HG03064 (cell line): ENCODE data around the gene HUNK.

Experiments used
- ATAC-seq: cut with Tn5 transposase; IDR thresholded peaks from one replicate; pipeline ENCODE4 v1.9.1; 2021; ENCODE audit warnings: low read depth; ENCODE audit not compliant: unreplicated experiment

HUNK gene

DNA sequence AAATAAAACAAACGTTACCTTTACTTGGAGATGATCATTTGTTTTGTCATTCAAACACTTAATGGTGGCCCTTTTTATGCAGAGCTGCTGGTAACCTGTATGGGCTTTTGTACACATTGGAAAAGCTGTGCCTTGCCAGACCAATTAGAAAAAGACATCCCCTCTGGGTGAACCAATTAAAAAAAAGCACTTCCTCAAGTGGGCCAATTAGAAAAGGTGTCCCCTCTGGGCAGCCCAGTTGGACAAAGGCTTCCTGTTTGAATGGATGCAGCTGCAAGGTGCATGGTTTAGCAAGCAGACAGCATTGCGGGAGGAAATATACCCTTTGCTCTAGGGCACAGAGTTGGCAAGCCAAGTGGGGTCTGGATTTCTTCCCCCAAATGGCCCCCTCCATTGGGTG is 21.6 kb downstream of the HUNK start:
- no peak for ATAC-seq

DNA sequence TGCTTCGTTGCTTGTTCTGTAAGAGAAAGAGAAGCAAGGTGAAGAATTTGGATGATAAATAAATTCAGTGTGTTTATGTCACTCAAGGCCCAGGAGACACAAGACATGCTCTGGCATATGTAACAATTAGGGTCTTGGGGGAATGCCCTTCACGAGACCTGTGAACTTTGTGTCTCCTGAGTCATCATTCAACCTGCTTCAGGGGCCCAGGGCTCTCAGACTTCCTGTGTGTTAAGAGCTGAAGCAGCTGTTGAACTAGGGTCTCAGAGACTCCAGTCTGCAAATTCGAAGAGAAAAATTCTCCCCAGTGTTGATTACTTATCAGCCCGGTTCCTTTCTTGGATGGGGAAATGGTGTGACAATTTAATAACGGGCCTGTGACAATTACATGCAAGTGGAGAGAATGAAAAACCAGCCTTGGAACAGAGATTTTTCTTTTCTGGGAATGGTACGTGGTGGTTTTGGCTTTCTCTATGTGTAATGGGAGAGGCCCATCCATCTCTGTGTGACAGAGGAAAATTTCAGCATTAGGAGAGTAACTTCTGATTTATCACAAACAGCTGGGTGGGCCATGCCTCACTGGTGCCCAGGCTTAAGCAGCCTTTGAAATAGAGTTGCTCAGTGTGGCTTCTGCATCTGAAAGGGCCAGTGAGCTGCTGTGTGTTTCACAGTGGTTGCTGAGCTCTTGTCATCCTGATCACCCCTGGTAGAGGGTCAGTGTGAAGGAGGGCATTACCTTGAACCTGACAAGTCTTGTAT is 22.4 kb downstream of the HUNK start:
- no peak for ATAC-seq

- ATAC-seq, result no peak
Observed at GRCh38 chr21:31896019-31896418, 23.2 kb downstream of the HUNK start.

- ATAC-seq, result no peak
Observed at GRCh38 chr21:31897311-31897710, 24.5 kb downstream of the HUNK start.

- ATAC-seq, result no peak
Observed at GRCh38 chr21:31898933-31899630, 26.3 kb downstream of the HUNK start.

DNA sequence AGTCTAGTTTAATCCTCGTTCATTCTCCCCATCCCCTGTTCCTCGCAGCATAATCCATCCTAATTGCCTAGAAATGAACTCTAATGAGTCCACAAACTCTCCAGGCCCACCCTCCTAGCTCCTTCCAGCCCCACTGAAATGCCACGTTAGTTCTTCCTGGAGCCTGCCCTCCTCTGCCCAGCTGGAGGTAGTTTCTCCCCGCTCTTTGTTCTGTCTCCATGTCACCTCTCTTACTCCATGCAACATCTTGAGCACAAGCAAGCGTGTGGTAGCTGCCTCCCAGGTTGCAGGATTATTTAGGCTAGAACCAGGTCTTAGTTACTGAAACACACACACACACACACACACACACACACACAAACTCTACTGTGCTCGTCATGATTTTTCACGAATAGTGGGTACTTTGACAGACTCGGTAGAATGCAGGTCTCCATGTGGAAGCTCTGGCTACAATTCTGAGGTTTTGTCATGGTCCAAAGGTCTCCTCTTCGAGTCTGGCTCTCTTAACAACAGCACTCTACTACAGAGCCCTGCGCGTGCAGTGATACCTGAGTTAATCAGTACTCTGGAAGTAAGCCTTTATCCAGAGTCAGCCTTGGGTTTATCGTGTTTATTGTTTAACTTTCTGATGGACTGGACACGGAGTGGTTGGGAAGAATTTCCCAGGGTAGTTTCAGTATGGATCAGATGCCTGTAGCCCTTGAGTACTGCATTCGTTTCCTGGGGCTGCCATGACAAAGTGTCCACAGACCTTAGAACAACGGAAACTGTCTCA is 27.5 kb downstream of the HUNK start:
- ATAC-seq, result no peak

DNA sequence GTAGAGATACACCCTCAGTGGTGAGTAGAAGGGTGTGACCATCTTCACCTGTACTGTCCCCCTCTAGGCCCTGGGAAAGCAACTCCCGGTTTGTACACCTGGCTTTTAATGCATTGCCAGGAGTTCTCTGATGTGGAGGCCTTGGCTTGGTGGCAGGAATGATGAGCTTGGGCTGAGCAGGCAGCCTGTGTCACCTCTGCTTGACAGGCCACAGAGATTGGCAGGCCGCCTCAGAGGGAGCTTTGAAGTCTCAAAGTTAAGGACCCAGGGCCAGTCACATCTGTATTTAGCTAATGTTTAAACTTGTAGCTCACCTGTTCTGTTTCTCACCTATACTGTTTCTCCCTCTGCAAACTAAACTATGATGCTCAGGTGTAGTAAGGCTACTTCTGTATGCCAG is 28.5 kb downstream of the HUNK start:
- no peak for ATAC-seq

DNA sequence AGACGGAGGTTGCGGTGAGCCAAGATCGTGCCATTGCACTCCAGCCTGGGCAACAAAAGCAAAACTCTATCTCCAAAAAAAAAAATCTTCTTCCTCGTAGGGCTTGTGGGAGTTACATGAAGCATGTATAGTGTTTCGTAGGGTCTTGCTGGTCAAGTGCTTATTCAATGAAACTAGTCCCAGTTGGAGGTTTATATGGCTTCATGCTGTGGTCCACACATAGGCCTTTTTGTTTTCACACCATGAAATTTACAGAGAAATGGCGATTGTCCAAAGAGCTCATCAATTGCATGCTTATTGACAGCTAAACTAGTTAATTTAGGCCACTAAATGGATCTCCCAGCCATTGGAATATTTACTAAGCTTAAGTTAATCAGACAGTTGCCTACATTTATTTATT is 29.6 kb downstream of the HUNK start:
- ATAC-seq, result no peak

- ATAC-seq, result no peak
Observed at GRCh38 chr21:31903896-31904295, 31.1 kb downstream of the HUNK start.

DNA sequence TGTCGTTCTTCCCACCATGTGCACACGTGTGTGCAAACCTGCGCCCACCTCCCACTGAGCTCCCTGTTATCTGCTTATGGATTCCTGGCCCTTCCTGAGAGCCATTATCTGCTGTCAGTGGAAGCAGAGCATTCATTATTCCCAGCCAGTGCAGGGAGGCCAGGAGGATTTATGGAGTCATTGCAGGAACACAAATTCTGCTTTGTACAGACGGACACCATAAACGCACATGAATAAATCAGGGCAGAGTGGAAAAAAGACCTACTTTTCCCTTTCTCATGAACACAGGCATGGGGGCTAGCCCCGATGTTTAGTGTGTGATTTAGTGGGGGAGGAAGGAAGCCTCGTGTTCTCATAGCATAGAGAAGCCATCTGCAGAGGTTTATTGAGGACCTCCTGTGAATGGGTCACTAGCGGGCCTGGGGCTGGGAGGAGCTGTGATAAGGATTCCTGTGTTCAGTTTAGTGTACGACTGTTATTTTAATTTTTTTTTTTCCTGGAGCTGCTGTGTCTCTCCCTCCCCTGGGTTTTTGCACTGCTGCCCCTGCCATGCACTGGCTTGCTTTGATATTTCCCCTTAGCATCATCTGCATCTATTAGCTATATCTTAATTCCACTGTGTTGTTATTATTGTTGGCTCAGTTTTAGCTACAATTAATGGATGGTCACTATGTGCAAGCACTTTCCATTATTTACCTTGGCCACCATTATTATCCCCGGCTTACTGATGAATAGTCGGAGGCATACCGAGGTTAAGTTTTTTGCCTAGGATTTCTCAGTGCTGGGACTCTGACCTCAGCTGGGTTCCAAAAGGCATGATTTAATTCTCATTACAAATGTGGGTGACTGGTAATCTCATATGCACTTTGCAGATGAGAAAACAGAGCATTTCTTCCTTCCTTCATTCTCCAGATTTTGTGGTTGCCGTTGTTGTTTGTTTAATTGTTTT is 33.0 kb downstream of the HUNK start:
- ATAC-seq, result no peak

- no peak for ATAC-seq
Observed at GRCh38 chr21:31908106-31909031, 35.5 kb downstream of the HUNK start.

DNA sequence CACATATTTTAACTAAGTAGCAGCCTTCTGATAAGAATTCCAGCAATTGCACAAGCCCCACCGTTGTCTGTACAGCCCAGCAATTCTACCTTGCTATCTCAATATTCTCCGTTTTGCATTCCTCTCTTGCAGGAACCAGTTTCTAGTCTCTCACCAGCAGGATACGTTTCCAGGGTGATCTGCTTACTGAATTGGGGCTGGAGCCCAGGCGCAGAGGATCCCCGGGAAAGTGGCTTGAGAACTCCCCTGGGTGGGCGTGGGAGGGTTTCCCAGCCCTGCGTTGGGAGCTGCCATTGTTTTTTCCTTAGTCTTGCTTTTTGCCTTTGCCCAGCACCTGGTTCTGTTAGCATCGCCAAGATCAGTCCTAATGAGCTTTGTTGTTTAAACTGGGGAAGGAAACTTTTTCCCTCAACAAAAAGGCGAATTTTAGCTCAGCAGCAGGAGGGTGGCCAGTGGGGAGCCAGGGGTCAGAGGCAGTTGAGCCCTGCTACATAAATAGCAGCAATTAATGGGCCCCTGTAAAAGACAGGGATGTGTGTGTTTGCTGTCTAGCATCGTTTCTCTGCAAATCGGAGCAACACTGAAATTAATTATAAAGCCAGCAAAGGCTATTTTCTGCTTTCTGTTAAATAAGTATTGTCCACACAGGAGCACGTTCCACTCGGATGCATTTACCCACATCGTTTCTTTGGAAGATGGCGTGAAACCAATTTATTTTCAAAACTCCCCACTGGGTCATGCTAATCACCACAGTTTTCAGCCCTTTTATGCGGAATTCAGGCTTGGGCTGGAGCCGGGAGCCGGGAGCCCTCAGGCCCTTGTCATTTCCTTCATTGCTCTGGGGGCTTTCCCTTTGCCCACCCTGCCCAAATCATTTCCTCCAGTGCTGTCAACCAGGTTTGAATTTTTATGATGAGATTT is 36.6 kb downstream of the HUNK start:
- no peak for ATAC-seq

DNA sequence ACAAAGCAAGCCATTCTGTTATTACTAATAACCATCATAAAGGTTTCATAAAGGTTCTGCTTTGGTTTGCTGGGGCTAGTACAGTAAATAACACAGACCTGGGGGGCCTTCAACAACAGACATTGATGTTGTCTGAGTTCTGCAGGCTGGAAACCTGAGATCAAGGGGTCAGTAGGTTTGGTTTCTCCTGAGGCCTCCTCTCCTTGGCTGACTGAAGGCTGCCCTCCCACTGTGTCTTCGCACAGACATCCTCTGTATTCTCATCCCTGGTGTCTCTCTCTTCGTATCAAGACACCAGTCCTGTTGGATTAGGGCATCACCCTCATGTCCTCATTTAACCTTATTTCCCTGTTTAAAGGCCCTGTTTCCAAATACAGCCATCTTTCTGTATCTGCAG is 37.3 kb downstream of the HUNK start:
- ATAC-seq, result no peak

GRCh38 chr21:31911138-31911907 is 38.5 kb downstream of the HUNK start:
- no peak for ATAC-seq

GRCh38 chr21:31912501-31912900 is 39.7 kb downstream of the HUNK start:
- ATAC-seq, result no peak

GRCh38 chr21:31913182-31913608 is 40.4 kb downstream of the HUNK start:
- ATAC-seq, result no peak

GRCh38 chr21:31914472-31914871 is 41.7 kb downstream of the HUNK start:
- no peak for ATAC-seq

DNA sequence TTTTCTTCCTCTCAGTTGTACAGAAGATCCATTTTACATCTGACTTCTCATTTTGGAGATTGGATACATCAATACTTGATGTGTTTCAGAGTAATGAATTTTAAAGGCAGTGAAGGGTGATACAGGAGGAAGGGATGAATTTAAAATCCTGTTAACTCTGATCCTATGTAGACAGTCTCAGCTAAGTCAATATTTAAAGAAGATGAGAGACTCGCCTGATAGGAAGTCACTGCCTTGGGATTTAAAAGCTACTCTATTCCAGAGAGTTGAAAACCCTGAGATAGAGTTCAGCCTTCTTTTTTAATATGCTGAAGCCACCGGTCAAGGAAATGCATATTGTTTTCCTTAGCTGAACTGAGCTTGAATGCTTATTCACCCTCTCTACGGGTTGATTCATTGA is 42.7 kb downstream of the HUNK start:
- ATAC-seq, result no peak
